ENCODE measurements around the gene PDE8A.

DNA sequence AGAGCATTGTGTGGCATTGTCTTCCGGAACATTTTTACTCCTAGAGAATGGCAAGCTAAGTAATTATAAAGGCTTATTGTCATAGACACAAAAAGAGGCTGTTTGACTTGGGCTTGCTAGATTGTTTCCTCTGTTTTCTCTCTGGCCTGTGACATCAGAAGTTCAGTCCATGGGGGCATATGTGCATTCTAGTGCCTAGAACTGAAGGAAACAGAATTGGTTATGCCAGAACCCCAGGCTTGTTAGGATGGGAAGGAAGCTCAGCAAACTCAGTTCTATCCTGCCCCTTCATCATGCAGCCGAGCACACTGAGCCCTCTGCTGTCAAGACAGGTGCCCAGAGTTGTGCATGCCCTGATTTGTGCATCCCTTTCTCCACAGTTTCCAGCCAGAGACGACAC lies 131.3 kb downstream of the PDE8A start:
- TF ChIP-seq CTCF (IDR thresholded peaks at IDR 0.05) (no peak), POLR2A (IDR thresholded peaks at IDR 0.05) (no peak)
